ENCODE data around the gene INPP5D. TPM values are rescaled to one million over a fixed set of nuclear protein-coding genes. Genes with fewer than 3 reads are reported as not detected.

The INPP5D gene
- total and polyA plus RNA-seq, 2 of the 13 experiments (the other 11 are each of a cell fraction or from before 2014, with no cell fraction given), result 16.7 to 18.0 TPM

DNA sequence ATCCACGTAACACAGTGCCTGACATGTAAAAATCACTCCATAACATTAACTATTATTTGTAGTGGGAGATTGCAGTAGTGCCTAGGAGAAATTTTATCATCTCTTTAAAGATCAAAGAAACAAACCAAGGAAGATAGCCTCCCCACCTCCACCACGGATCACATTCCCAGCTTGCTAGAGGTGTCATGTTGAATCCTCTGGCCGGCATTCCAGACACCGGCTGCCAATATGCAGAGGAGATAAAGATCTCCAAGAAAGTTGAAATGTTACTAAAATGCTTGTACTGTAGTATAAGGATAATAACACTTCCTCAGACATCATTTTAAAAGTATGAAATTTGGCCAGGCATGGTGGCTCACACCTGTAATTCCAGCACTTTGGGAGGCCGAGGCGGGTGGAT is 185.3 kb downstream of the INPP5D start (continued):
- no peak for TF ChIP-seq ZBTB7B (CRISPR knock-in tag; IDR thresholded peaks at IDR 0.05)
- TF ChIP-seq, protein P1, sequence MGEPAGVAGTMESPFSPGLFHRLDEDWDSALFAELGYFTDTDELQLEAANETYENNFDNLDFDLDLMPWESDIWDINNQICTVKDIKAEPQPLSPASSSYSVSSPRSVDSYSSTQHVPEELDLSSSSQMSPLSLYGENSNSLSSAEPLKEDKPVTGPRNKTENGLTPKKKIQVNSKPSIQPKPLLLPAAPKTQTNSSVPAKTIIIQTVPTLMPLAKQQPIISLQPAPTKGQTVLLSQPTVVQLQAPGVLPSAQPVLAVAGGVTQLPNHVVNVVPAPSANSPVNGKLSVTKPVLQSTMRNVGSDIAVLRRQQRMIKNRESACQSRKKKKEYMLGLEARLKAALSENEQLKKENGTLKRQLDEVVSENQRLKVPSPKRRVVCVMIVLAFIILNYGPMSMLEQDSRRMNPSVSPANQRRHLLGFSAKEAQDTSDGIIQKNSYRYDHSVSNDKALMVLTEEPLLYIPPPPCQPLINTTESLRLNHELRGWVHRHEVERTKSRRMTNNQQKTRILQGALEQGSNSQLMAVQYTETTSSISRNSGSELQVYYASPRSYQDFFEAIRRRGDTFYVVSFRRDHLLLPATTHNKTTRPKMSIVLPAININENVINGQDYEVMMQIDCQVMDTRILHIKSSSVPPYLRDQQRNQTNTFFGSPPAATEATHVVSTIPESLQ (CRISPR knock-in tag; conservative IDR thresholded peaks at IDR 0.05), result no peak

DNA sequence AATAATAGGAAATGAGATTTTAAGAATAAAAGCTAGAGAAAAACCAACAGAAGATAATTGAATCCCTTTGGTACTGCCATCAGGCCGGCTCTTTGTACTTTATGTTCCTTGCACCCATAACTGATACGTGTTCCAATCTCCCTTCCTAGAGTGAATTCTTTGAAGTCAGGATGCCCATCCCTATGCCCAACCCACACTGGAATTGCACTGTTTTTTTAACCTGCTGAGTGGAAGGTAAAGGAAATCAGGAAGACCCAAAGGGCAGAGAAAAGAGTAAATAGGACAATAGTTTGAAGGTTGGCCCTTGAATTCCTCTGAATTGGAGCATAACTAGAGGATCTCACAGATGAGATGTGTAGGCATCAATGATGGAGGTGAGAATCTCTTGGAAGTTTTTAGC is 187.0 kb downstream of the INPP5D start:
- ATAC-seq, result no peak
- H3K4me1 ChIP-seq (ENCODE audit: insufficient read depth, low read length), result peaks cover 27% of the 10 kb centered on the region
- BruUV-seq (replicated peaks), result no TSS peak
- no peak overlapping the region for H3K9ac ChIP-seq (ENCODE audit: insufficient read depth, low read depth, low read length)
- ChIA-PET CTCF (ENCODE audit: low intra/inter-chr PET ratio, low total read pairs) (no interaction called here), POLR2A (no interaction called here)
- H2AFZ ChIP-seq (ENCODE audit: low read length), result peak overlapping the region; percentile 30
- peaks cover 0 to 16% of the 10 kb centered on the region in 2 experiments; a peak in 3 of 5 replicates for H3K27me3 ChIP-seq (ENCODE audit: control insufficient read depth in 1 of 2, insufficient read depth in 2 of 2, low read length in 2 of 2)
- no peak overlapping the region for H3K27ac ChIP-seq (ENCODE audit: extremely low read length, insufficient read depth, low read length)
- H3K4me2 ChIP-seq (ENCODE audit: low read depth, low read length), result no peak overlapping the region
- no peak for FAIRE-seq
- in situ Hi-C loops (cut with HindIII; ENCODE audit: extremely low pct_ligation_motif_present, low pct_unique_long_range_greater_than_20kb), result no loop called here
- peaks cover 2% of the 10 kb centered on the region for H3K79me2 ChIP-seq (ENCODE audit: insufficient read depth, low read length)
- no peaks in the 10 kb centered on the region for H4K20me1 ChIP-seq (ENCODE audit: insufficient read depth, low read length)
- H3K36me3 ChIP-seq (replicated peaks in 1 of 2; ENCODE audit: control insufficient read depth in 1 of 2, insufficient read depth in 2 of 2, low read length in 2 of 2), result no peaks in the 10 kb centered on the region
- 1% methylated on average over 2 of the region's 2 CpGs for WGBS (ENCODE audit: low lambda C conversion rate)
- H3K9me3 ChIP-seq (ENCODE audit: low read length), result no peaks in the 10 kb centered on the region
- peak; percentile 49 for DNase-seq (ENCODE audit: low spot score)
- intact Hi-C loops (cut with micrococcal nuclease; ENCODE audit: unreplicated experiment), result no loop called here
- no peak overlapping the region for H3K4me3 ChIP-seq (replicated peaks in 1 of 3; ENCODE audit: insufficient read depth in 1 of 3, low read depth in 2 of 3, low read length in 3 of 3)
- no peak for TF ChIP-seq ELF1 (CRISPR knock-in tag; IDR thresholded peaks at IDR 0.05)
- TF ChIP-seq CHD4 (IDR thresholded peaks at IDR 0.05; ENCODE audit: borderline replicate concordance, low read length), result no peak
- 0 out of 2 replicates have a peak, but pooled peaks have one; percentile 12 for TF ChIP-seq DMAP1 (CRISPR knock-in tag; IDR thresholded peaks at IDR 0.05)
- no peak for TF ChIP-seq ZNF7 (CRISPR knock-in tag; IDR thresholded peaks at IDR 0.05)
- TF ChIP-seq BCL6 (CRISPR knock-in tag; IDR thresholded peaks at IDR 0.05), result 0 out of 2 replicates have a peak, but pooled peaks have one; percentile 33
- TF ChIP-seq TCF7 (IDR thresholded peaks at IDR 0.05; ENCODE audit: low read depth), result peak; percentile 27; the same call in 1 of the 2 replicates
- TF ChIP-seq, protein P2, sequence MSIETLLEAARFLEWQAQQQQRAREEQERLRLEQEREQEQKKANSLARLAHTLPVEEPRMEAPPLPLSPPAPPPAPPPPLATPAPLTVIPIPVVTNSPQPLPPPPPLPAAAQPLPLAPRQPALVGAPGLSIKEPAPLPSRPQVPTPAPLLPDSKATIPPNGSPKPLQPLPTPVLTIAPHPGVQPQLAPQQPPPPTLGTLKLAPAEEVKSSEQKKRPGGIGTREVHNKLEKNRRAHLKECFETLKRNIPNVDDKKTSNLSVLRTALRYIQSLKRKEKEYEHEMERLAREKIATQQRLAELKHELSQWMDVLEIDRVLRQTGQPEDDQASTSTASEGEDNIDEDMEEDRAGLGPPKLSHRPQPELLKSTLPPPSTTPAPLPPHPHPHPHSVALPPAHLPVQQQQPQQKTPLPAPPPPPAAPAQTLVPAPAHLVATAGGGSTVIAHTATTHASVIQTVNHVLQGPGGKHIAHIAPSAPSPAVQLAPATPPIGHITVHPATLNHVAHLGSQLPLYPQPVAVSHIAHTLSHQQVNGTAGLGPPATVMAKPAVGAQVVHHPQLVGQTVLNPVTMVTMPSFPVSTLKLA (IDR thresholded peaks at IDR 0.05), result no peak
- no peak for TF ChIP-seq AHDC1 (CRISPR knock-in tag; IDR thresholded peaks at IDR 0.05; ENCODE audit: borderline replicate concordance)
- no peak for TF ChIP-seq RBAK (CRISPR knock-in tag; IDR thresholded peaks at IDR 0.05)
- TF ChIP-seq ZNF136 (CRISPR knock-in tag; IDR thresholded peaks at IDR 0.05; ENCODE audit: low read depth), result no peak
- no peak for TF ChIP-seq MAFK (conservative IDR thresholded peaks at IDR 0.05 in 1 of 2, IDR thresholded peaks at IDR 0.05 in 1 of 2; ENCODE audit: low read length in 2 of 2)
- TF ChIP-seq, protein P3, sequence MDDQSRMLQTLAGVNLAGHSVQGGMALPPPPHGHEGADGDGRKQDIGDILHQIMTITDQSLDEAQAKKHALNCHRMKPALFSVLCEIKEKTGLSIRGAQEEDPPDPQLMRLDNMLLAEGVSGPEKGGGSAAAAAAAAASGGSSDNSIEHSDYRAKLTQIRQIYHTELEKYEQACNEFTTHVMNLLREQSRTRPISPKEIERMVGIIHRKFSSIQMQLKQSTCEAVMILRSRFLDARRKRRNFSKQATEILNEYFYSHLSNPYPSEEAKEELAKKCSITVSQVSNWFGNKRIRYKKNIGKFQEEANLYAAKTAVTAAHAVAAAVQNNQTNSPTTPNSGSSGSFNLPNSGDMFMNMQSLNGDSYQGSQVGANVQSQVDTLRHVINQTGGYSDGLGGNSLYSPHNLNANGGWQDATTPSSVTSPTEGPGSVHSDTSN (CRISPR knock-in tag; IDR thresholded peaks at IDR 0.05; ENCODE audit: borderline replicate concordance), result no peak
